ENCODE results near the gene HORMAD1.
"Not testable (repeated sequence)": the region's sequence is repeated elsewhere in the genome, so short reads cannot be mapped to it uniquely, and the experiment has no call there.

The HORMAD1 gene, protein sequence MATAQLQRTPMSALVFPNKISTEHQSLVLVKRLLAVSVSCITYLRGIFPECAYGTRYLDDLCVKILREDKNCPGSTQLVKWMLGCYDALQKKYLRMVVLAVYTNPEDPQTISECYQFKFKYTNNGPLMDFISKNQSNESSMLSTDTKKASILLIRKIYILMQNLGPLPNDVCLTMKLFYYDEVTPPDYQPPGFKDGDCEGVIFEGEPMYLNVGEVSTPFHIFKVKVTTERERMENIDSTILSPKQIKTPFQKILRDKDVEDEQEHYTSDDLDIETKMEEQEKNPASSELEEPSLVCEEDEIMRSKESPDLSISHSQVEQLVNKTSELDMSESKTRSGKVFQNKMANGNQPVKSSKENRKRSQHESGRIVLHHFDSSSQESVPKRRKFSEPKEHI

DNA sequence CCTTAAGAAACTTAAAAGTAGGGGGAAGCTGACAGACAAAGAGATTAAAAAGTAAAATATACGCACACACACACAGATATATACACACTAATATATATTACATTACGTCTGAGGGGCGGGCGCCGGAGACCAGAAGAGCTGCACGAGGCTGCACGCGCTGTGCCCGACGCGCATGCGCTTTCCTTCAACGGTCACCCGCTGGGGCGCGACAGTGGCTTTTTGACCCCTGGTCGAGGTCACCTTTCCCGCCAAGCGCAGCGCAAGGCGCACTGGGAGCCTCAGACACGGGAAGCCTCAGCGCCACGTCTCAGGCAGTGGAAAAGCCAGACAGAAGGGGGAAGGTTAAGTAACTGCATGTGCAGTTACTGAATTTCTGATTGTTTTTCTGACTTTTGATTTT, at the start of gene HORMAD1:
TSS of gene HORMAD1 (minus strand) at position 193 of the 400 bp plus-strand sequence. CDS start 1,390 bp downstream, outside the sequence.
- no peak for DNase-seq (ENCODE audit: low spot score)

DNA sequence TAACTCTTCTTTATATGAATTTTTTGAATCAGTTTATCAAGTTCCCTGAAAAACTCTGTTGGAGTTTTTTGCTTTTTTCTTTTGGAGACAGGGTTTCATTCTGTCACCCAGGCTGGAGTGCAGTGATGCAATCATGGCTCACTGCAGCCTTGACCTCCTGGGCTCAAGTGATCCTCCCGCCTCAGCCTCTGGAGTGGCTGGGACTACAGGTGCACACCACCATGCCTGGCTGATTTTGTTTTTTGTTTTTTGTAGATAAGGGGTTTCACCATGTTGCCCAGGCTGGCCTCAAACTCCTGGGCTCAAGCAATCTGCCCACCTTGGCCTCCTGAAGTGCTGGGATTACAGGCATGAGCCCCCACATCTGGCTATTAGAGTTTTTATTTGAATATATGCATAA, 47.0 kb upstream of the HORMAD1 start:
- not testable (repeated sequence) for DNase-seq (ENCODE audit: low spot score)

DNA sequence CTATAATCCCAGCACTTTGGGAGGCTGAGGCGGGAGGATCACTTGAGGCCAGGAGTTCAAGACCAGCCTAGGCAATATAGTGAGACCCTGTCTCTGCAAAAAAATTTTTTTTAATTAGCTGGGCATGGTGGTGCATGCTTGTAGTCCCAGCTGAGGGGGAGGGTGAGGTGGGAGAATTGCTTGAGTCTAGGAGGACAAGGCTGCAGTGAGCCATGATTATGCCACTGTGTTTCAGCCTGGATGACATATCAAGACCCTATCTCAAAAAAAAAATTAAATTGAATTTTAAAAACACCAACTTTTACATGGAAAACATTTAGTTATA, 45.2 kb upstream of the HORMAD1 start:
- DNase-seq (ENCODE audit: low spot score) = not testable (repeated sequence)

DNA sequence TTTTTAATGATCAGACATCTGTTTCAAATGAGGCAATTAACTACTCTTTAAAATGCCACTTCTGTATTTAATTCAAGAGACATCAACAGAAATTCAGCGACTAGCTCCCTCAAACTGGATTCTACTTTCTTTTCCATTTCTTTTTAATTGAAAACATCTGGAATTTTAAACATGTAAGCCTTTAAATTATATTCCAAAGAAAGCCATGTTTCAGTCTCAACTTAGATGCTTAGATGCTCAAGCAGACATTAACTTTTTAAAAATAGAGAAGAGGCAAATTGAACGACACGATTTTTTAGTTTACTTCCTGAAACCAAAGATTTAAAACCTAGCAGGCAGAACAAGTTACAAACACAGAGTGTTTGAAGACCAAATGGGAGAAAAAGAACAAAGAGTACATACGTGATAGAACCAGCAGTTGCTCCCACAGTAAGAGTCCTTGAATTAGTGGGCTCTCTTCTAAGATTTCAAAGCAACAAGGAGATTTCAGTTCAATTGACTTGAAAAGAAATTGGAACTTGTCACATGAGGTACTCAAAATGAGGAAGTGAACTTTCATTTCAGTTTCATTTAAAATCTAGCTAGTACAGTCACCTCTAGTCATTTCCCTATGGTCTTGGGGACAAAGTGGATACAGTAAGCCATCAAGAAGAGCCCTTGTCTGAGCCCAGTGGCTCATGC, 44.7 kb upstream of the HORMAD1 start, which contains the start of gene CTSS:
TSS of gene CTSS (minus strand) at position 483 of the 681 bp plus-strand sequence. CDS start 1,015 bp downstream, outside the sequence.
- DNase-seq (ENCODE audit: low spot score) = no peak

DNA sequence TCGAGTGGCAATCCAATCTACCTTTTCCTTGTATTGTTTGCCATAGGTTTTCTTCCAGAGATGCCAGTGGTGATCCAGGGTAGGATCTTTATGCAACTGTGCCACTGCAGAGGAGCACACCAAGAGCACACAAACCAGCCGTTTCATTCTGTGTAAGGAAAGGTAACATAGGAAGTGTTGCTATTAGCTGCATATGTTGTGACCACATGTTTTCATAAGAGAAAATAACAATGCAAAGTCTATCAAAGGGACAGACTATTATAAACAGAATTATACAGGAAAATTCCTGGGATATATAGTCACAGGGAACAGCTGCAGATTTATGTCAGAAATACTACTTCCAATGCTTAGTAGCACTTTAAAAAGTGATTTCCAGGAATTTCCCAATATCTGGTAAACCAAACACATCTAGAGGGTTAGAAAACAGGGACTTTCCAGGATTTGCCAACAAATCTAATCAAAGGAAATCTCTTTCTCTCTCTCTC, 44.0 kb upstream of the HORMAD1 start:
- no peak for DNase-seq (ENCODE audit: low spot score)

DNA sequence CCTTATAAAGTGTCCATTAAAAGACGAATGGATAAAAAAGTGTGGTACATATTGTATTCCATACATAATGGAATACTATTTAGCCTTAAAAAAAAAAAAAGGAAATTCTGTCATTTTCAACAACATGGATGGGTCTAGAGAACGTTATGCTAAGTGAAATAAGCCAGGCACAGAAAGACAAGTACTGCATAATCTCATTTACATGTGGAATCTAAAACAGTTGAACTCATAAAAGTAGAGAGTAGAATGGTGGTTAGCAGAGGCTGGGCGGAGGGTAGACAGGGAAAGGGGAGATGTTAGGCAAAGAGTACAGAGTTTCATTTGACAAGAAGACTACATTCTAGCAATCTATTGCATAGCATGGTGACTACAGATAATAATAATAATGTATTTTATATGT, 42.3 kb upstream of the HORMAD1 start:
- no peak for DNase-seq (ENCODE audit: low spot score)

DNA sequence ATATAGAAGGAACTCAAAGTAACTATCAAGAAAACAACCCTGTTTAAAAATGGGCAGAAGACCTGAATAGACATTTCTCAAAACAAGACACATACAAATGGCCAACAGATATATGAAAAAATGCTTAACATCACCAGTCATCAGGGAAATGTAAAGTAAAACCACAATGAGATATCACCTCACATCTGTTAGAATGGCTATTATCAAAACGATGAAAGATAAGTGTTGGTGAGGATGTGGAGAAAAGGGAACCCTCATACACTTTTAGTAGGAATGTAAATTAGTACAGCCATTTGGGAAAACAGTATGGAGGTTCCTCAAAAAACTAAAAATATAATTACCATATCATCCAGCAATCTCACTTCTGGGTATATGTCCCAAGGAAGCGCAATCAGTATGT, 41.9 kb upstream of the HORMAD1 start:
- no peak for DNase-seq (ENCODE audit: low spot score)

DNA sequence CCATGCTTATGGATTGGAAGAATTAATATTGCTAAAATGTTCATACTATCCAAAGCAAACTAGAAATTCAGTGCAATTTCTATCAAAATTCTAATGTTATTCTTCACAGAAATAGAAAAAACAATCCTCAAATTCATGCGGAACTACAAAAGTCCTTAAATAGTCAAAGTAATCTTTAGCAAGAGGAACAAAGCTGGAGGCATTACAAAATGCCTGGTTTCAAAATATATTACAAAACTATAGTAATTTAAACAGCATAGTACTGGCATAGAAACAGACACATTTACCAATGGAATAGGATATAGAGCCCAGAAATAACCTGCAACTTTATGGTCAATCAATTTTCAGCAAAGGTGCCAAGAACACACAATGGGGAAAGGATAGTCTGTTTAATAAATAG, 41.1 kb upstream of the HORMAD1 start:
- DNase-seq (ENCODE audit: low spot score) = no peak

DNA sequence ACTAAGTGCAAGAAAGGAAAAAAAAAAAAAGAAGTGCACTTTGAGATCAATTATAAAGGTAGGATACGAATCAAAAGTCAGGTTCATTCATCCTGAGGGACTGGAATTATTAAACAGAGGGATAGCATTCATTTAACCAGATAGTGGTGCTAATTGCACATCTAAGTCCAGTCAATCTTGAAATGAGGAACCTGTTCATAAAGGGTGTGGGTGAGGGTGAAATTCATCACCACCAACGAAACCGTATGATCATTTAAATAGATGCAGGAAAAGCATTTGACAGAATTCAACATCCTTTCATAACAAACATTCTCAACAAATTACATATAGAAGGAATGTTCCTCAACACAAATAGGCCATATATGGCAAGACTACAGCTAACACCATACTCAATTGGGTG, 39.3 kb upstream of the HORMAD1 start:
- no peak for DNase-seq (ENCODE audit: low spot score)

DNA sequence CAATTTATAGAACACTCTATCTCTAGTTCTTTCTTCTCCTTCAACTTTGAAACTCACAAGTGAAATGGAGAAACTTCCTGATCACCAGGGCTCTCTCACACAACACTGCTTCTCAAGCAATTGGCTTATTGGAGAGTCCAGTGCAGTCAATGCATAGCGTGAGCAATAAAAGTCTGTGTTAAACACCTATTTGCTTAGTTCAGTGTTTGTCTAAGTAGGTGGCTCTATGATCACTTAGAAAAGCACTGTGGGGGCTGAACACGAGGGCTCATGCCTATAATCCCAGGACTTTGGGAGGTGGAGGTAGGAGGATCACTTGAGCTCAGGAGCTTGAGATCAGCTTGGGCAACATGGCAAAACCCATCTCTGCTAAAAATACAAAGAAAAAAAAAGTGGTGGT, 32.7 kb upstream of the HORMAD1 start:
- no peak for DNase-seq (ENCODE audit: low spot score)

DNA sequence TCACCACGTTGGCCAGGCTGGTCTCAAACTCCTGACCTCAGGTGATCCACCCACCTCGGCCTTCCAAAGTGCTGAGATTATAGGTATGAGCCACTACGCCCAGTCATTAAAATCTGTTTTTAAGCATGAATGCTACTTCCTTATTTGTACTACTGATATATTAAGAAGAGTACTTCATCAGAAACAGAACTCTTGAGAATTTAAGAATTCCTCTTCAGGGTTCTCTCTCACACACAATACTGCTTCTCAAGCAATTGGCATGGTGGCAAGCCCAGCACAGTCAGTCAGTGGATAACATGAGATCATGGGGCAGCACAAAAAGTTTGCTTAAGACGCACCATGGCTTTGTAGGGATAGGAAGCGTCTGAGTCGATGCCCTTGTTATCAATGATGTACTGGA, 30.7 kb upstream of the HORMAD1 start:
- no peak for DNase-seq (ENCODE audit: low spot score)

DNA sequence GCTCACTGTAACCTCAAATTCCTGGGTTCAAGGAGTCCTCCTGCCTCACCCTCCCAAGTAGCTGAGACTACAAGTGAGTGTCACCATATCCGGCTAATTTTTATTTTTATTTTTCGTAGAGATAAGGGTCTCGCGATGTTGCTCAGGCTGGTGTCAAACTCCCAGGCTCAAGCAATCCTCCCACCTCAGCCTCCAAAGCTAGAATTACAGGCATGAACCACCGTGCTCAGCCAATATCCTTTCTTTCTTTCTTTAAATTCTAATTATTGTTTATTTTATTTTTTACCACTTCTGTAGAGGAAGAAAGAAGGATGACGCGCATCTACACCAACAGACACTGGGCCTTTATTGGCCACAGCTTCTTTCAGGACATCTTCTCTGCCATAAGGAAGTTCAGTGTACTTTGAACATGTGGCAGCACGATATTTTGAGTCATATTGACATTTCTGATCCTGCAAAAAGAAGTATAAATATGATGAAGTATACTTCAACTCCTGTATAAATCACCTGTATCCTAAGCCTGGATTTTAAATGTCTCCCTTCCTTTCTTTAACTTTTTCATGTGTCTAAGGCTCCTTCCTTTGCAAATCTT, 29.1 kb upstream of the HORMAD1 start:
- DNase-seq (ENCODE audit: low spot score) = no peak

DNA sequence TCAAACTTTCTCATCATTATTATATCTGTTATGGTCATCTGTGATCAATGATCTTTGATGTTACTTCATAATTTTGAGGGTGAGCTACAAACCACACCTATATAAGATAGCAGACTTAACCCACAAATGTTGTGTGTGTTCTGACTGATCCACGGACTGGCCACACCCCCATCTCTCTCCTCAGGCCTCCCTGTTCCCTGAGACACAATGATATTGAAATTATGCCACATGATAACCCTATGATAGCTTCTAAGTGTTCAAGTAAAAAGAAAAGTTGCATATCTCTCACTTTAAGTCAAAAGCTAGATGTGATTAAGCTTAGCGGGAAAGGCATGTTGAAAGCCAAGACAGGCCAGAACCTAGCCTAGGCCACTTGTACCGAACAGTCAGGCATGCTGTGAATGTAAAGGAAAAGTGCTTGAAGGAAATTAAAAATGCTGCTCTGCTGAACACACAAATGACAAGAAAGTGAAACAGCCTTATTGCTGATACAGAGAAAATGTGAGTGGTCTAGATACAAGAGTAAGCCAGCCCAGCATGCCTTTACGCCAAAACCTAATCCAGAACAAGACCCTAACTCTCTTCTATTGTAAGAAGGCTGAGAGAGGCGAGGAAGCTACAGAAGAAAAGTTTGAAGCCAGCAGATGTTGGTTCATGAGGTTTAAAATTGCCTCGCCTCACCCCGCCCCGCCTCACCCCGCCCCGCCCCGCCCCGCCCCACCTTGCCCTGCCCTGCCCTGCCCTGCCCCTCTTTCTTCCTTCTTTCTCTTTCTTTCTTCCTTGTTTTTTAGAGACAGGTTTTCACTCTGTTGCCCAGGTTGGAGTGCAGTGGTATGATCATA, 28.4 kb upstream of the HORMAD1 start:
- DNase-seq (ENCODE audit: low spot score) = no peak

DNA sequence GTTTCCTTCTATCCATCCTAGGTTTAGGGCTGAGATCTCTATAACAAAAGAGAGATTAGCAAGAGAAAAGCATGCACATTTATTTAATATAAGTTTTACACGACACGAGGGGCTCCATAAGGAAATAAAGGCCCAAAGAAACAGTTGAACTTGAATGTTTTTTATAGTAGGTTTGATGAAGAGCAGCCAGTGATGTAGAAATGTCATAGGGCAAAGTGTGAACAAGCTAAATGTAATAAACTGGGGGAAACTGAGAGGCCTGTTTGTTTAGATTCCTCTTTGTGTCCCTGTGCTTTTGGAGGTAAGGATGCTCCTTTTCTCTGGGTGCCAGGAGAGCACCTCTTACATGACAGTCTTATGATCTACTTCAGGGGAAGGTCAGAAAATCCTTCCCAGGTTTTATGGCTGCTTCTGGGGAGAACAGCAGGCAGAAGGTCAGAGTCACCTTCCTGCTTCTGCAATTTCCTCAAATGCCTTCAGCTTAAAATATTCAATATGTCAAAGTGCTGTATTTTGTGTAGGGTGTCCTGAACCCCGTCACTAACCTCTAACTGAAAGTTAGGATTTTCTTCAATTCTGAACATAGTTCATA, 9.5 kb upstream of the HORMAD1 start:
- DNase-seq (ENCODE audit: low spot score) = no peak

DNA sequence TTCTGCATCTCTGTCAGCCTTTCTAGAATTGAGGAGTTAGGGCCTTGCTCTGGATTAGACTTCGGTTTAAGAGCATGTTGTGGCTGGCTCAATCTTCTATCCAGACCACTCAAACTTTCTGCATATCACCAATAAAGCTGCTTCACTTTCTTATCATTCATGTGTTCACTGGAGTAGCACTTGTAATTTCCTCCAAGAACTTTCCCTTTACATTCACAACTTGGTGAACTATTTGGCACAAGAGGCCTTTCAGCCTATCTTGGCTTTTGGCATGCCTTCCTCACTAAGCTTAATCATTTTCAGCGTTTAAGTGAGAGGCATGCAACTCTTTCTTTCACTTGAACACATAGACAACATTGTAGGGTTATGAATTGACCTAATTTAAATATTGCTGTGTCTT, 3.6 kb upstream of the HORMAD1 start:
- DNase-seq (ENCODE audit: low spot score) = no peak

DNA sequence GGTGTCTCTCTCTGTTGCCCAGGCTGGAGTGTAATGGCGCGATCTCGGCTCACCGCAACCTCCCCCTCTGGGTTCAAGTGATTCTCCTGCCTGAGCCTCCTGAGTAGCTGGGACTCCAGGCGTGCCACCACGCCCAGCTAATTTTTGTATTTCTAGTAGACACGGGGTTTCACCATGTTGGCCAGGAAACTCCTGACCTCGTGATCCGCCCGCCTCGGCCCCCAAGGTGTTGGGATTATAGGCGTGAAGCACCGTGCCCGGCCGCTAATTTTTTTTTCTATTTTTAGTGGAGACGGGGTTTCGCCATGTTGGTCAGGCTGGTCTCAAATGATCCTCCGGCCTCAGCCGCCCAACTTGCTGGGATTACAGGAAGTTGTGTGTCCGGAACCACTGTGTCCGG, 597 bp downstream of the HORMAD1 start:
- no peak for DNase-seq (ENCODE audit: low spot score)

DNA sequence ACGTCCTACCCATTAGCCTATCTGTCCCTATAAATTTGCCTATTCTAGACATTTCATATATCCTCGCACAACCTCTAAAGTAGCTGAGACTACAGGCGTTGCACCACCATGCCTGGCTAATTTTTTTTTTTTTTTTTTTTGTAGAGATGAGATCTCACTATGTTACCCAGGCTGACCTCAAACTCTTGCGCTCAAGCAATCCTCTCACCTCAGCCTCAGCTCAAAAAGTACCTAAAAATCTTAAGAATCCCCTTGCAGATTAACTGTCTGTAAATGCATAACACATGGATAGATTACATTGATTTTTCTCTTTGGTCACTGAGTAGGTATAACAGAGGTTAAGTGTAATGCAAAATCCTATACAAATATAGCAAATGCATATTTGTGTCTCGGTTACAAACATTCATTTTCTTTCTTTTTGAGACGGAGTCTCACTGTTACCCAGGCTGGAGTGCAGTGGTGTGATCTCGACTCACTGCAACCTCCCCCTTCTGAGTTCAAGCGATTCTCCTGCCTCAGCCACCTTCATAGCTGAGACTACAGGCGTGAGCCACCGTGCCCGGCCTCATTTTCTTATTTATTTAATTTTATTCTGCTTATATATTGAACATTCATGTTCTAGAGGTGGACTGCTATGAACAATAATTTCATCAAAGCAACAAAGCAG, 2.3 kb downstream of the HORMAD1 start:
- no peak for DNase-seq (ENCODE audit: low spot score)

DNA sequence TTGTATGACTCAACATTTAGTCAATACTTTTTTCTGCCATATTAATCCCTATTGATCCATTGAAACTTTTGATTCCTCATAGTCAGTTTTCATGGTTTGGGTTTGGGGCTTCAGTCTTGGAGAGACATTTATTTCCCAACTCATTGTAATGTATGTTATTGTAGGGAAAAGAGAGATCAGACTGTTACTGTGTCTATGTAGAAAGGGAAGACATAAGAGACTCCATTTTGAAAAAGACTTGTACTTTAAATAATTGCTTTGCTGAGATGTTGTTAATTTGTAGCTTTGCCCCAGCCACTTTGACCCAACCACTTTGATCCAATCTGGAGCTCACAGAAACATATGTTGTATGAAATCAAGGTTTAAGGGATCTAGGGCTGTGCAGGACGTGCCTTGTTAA, 11.7 kb downstream of the HORMAD1 start:
- DNase-seq (ENCODE audit: low spot score) = not testable (repeated sequence)

DNA sequence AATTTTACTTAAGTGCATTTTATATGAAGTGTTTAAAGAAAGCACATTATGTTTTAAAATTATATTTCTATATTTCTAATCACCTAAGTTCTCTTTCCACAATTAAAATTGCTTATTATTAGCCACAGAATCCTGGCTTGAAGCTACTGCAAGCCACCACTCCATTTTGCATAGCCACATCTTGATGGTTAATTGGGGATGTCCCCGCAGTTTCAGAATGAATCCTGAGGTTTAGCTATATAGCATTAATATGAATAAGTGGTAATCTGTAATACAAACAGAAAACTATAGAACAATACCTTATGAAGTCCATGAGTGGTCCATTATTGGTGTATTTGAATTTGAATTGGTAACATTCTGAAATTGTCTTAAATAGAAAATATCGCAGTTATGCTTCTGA, 12.1 kb downstream of the HORMAD1 start:
- DNase-seq (ENCODE audit: low spot score) = no peak

DNA sequence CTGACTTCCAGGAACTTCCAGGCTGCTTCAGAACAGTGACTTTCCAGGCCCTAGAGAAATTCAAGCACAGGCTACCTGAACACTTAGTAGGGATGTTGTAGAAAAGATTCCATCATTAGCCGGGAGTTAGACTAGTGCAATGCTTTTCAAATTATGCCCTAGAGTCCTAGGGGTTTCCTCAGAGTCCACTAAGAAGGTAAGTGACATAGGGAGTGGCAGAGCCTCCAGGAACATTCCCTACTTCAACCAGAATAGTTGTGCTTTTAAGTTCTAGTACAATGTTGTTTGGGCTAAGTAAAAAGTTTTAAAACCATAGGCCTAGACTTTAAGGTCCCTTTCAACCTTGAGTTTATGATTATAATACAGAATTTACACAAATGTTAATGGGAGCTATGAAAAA, 14.6 kb downstream of the HORMAD1 start:
- no peak for DNase-seq (ENCODE audit: low spot score)

DNA sequence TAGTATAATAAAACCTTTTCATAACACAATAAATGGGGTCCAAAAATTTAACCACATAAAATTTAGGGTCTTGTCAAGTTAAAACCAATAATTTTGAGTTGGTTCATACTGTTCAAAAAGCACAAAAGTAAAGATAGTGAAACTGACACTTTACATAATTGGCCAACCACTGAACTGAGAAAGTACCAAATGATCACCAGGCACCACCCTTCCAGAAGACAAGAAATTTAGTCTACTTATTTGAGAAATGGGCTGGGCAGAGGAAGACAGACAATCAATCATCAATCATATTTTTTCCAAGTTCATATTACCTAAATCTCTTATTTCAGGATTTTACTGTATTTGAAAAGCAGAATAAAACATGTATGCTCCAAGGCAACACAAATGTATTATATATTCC, 17.3 kb downstream of the HORMAD1 start:
- no peak for DNase-seq (ENCODE audit: low spot score)

All from ecto neural progenitor cell (in vitro differentiated cells).